ENCODE data around the gene NAV2. TPM values are rescaled to one million over a fixed set of nuclear protein-coding genes. Genes with fewer than 3 reads are reported as not detected.
A peak's percentile ranks its signal among the peaks of the same experiment; 100 is the strongest.
"Not testable (repeated sequence)": the region's sequence is repeated elsewhere in the genome, so short reads cannot be mapped to it uniquely, and the experiment has no call there.

NAV2 gene
- total RNA-seq, 1 experiment from 2014 or later = 15.6 TPM

- peak; percentile 25 for DNase-seq (ENCODE audit: low read depth)
Measured at GRCh38 chr11:20002312-20003216, 289.9 kb downstream of the NAV2 start.

DNA sequence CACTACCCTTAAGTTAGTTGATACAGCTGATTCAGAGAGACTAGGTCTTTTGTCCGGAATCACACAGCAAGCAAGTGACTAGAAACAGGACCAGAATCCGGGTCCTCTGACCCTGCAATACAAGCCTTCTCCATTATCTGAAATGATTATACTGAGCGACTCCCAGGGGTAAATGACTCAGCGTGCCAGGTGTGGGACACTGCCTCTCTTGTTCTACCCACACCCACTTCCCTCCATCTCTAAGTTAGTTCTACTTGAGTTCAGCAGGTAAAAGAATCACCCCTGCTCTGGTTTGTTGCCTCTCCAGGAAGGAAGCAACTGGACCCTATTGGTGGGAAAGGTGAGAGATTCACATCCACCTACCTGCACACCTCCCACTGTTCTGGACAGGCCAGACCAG lies 290.7 kb downstream of the NAV2 start:
- DNase-seq (ENCODE audit: low read depth) = no peak

DNA sequence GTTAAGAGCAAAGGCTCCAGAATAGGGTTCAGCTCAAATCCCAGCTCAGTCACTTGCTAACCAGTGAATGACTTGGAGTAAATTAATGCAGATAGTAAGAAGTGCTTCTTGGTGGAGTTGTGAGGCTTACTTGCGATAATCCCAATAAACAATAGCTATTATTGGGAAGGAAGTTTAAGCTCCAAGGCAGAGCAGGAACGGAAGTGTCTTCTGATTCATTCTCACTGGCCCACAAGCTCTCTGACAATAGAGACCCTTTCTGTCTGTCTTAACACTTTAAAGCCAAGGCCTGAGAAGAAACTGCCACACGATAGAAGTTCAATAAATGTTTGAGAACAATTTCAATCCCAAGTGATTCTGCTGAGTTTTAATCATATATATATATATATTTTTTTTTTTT lies 292.2 kb downstream of the NAV2 start:
- no peak for DNase-seq (ENCODE audit: low read depth)

DNA sequence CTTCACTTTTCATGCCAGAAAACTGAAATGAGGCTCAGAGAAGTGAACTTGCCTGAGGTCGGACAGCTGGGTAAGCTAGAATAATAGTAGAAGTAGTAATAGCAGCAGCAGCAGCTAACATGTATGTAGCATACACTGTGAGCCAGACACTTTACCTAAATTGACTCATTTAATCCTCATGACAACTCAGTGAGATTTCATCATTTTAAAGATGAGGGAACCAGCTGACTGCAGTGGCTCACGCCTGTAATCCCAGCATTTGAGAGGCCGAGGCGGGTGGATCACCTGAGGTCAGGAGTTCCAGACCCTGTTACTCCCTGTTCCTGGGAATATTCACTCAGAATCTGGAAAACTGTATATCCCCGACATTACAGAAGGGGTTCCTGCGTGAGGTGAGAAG lies 293.1 kb downstream of the NAV2 start:
- no peak for DNase-seq (ENCODE audit: low read depth)

DNA sequence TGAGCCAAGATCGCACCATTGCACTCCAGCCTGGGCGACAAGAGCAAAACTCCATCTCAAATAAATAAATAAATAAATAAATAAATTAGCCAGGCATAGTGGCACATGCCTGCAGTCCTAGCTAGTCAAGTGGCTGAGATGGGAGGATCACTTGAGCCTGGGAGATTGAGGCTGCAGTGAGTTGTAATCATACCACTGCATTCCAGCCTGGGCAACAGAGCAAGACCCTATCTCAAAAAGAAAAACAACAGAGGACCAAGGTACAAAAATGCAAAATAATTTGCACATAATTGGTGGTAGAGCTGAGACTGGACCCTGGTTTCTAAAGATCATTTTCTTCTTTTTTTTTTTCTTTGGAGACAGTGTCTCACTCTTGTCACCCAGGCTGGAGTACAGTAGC lies 294.0 kb downstream of the NAV2 start:
- not testable (repeated sequence) for DNase-seq (ENCODE audit: low read depth)

- DNase-seq (ENCODE audit: low read depth) = no peak
Measured at GRCh38 chr11:20007386-20007785, 294.7 kb downstream of the NAV2 start.

DNA sequence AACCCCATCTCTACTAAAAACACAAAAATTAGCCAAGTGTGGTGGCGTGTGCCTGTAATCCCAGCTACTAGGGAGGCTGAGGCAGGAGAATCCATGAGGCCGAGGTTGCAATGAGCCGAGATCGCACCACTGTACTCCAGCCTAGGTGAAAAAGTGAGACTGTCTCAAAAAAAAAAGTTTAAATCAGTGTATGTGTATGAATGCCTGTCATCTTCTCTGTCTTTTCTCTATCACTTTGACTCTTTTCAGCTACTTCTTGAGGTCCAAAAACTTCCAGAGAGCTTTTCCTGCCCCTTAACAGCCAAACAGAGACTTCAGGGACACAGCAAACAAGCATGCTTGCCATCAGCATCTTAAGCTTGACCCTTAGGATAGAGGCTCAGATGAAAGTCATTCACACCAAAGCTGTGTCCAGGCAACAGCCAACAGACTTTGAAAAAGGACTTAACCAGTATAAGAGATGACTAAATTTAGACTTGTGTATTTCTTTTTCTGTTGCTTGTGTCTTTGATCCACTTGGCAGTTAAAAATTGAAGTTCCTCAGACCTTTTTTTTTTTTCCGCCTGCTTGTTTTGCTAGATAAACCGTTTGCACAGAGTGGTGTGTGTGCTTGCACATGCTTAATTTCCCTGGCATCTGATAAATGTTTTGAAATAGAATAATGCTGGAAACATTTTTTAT lies 295.7 kb downstream of the NAV2 start:
- no peak for DNase-seq (ENCODE audit: low read depth)

- no peak for DNase-seq (ENCODE audit: low read depth)
Measured at GRCh38 chr11:20008871-20009644, 296.4 kb downstream of the NAV2 start.

DNA sequence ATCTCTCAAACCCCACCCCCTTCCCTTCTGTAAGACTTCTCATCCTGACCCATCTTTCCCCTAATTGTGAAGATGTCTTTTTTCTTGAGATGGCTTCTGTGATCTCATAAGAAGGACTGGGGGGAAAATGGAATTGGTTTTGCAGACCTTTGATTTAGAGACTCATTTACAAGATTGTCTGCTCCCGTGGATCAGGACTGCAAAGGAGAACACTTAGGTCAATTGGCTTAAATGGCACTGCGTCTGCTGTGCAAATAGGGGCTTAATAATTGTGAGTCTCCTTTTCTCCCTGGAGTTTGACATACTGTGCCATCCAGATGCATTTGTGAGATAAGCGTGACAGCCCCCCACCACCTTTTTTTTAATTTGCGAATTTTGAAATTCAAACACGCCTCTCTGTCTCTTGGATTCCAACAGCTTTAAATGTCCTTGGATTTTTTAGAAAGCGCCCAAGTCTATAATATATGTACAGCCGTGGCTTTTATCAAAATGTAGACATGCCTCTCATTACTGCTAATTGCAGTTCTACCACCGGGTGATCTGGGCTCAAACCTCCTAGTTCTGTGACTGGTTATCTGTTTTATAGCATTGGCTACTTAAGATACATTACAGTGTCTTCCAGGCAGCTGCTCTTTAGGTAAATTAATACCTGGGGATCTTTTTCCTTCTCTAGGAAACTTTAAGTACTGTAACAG lies 297.7 kb downstream of the NAV2 start:
- DNase-seq (ENCODE audit: low read depth) = no peak

DNA sequence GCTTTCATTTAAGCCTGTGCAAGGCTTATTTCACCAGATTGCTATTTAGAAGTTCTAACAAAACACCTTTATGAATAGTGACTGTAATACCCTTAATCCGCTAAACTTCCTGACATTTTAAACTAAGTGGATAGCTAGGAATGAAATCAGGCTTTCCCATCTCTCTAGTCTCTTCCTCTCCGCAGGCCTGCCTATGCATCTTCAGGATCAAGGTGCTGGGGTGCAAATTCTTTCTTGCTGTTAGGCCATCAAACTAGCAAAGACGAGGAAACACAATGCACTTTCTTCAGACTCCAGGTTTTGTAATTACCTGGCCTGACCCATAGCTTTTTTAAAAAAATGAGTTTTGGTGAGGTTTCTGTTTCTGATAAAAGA lies 298.2 kb downstream of the NAV2 start:
- no peak for DNase-seq (ENCODE audit: low read depth)

- no peak for DNase-seq (ENCODE audit: low read depth)
Measured at GRCh38 chr11:20011307-20011951, 298.8 kb downstream of the NAV2 start.

DNA sequence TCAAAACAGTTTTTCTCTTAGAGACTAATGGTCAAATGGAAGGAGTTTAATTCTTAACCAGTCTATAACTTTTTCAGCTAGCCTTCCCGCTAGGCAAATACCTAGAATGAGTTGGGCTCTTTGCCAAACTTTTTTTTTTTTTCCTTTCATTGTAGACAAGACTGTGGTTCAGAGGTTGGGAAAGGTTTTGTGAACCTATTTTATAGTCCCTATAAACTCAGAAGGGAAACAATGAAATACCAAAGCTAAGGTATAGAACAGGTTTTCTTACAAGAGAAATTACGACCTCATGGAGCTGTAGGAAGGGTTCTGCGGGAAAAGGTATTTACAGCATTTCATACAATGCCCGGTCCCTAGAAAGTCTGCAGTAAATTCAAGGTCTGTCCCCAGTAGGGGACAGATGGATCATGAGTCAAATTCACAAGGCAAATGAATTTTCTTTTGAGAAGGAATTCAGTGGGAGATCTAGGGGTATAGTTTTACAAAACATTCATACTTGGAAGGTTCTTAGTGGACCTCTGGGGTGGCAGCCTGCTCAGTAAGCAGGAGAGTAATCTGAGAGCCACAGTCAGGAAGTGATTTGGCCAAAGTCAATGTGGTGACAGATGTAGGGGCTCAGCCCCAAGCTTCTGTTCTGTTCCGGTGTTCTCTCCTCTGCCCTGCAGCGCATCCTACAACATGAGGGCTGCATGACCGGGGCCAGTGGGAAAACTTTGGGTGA lies 300.9 kb downstream of the NAV2 start:
- no peak for DNase-seq (ENCODE audit: low read depth)

DNA sequence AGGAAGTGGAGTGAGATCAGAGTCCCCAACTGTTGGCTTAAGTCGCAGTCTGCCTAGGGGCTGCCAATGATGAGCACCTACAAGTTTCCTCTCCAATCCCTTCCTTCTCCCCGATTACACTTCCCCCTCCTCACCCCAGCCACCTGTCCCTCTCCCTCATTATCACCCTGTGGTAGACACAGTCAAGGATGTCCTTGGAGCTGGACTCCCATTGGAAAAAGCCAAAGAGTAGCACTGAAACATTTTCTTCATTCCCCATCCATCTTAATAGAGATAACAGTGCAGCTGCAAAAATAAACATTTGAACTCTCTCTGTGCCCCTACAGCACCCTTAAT lies 301.4 kb downstream of the NAV2 start:
- no peak for DNase-seq (ENCODE audit: low read depth)

DNA sequence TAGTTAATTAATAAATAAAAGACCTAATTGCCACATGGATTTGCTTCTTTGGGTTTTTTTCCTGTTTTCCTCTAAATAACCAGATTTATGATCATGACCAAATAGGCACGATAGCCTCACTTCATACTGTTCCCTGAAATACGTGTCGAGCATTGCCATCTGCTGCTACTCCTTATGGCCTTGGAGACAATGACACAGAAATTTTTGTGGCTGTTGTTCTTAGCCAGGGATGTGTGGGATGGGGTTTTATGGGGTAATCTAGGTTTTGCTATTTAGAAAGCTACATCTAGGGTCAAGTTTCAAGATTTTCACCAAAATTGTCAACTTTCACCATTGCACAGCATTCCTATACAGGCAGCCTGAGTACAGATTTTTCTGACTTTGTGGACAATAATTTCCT lies 302.5 kb downstream of the NAV2 start:
- no peak for DNase-seq (ENCODE audit: low read depth)

DNA sequence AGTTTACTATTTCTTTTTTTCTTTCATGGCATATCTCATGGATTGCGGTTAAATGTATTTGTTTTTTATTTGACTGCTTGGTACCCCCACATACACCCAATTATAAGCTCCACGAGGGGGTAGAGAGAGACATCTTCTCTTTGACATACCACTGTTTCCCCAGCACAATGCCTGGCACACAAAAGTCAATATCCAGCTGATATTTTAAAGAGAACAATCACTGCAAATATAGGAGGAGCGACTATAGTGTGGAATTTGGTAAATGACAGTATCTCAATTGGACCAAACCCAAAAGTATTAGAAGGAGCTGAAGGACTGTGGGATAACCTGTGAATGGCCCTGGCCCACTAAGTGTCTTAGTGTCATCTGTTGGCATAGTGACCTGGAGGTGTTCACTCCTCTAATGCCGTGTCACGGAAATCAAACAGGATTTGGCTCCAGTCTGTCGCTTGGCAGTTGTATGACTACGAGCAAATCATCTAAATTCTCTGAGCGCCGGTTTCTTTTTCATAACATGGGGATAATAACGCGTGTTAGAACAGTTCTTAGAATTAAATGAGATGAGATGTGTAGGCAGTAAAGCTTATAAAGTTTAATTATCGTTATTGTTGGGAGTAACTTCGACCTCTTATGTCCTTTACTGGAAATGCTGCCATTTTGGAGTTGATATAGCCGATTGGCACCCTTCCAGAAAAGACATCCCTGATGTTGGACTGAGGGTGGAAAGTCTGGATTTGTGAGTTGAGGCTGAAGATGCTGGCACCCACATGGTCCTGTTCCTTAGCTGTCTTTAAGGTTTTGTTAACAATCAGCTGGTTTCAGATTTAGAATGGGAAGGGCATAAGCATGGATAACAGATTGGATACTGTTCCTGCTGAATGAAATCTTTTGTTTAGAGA lies 303.1 kb downstream of the NAV2 start:
- no peak for DNase-seq (ENCODE audit: low read depth)

- DNase-seq (ENCODE audit: low read depth) = no peak
Measured at GRCh38 chr11:20016526-20016925, 303.9 kb downstream of the NAV2 start.

DNA sequence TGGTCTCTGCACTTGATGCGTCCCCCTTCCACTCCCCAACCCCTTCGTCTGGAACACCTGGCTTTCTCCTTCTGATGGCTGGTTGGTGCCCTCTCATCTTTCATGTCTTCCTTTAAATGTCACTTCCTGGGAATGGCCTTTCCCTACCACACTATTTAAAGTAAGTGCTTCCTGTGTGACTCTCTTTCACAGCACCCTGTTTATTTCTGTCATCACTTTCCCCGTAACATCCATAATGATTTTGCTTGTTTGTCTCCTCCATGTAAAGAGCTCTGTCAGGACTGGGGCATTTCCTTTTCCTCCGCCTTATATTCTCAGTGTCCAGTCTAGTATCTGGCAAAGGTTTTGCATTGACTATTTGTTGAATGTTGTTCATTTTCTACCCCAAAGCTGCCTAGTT lies 304.7 kb downstream of the NAV2 start:
- no peak for DNase-seq (ENCODE audit: low read depth)

DNA sequence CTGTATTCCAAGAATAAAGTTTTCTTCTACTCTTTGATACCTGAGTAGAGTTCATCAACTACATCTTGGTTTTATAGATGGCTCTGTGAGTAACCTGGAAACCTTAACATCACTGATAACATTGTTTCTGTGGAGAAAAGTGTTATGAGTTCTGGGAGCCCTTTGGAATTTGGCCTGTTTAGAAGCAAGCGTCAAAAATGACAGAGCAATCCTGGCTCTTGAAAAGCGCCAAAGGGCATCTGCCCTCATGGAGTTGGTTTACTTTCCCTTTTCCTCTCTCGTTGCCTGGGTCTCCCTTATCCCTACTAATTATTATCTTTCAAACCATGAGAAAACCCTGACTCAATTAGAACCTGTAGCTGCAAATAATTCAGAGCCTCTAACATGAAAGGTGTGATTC lies 307.6 kb downstream of the NAV2 start:
- DNase-seq (ENCODE audit: low read depth) = no peak

GRCh38 chr11:20020716-20021115 lies 308.1 kb downstream of the NAV2 start:
- no peak for DNase-seq (ENCODE audit: low read depth)

- DNase-seq (ENCODE audit: low read depth) = no peak
Measured at GRCh38 chr11:20021212-20021611, 308.6 kb downstream of the NAV2 start.

All from M059J (cell line).